Measurements from ENCODE around the gene RAD51B.
"Not testable (repeated sequence)": the region's sequence is repeated elsewhere in the genome, so short reads cannot be mapped to it uniquely, and the experiment has no call there.

Gene RAD51B

GRCh38 chr14:68219407-68219806, 399.8 kb downstream of the RAD51B start:
- no peak for DNase-seq

- DNase-seq, result not testable (repeated sequence)
Measured at GRCh38 chr14:68221046-68221445, 401.5 kb downstream of the RAD51B start.

DNA sequence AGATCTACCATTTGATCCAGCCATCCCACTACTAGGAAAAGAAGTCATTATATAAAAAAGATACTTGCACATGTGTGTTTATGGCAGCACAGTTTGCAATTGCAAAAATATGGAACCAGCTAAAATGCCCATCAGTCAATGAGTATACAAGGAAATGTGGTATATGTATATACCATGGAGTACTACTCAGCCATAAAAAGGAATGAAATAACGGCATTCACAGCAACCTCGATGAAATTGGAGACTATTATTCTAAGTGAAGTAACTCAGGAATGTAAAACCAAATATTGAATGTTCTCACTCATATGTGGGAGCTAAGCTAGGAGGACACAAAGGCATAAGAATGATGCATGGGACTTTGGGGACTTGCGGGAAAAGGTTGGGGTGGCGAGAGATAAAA, 402.6 kb downstream of the RAD51B start:
- DNase-seq, result no peak

DNA sequence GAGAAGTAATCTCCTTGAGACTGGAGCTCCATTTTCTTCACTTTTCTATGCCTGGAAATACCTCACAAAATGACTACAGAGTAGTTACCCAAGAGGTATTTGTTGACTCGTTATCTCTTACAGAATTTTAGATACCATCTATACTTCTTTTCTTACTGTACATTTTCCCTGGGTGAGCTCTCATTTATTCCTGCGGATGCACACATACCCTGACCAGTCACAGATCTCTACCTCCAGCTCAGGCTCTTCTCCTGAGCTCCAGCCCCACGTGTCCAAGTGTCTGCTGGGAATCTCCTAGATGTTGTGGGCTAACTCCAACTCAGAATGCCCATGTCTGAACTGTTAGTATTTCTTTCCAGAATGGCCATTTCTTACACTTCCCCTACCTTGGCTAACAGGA, 403.1 kb downstream of the RAD51B start:
- DNase-seq, result no peak

GRCh38 chr14:68223631-68224030, 404.1 kb downstream of the RAD51B start:
- DNase-seq, result no peak

GRCh38 chr14:68225321-68225720, 405.7 kb downstream of the RAD51B start:
- DNase-seq, result no peak

DNA sequence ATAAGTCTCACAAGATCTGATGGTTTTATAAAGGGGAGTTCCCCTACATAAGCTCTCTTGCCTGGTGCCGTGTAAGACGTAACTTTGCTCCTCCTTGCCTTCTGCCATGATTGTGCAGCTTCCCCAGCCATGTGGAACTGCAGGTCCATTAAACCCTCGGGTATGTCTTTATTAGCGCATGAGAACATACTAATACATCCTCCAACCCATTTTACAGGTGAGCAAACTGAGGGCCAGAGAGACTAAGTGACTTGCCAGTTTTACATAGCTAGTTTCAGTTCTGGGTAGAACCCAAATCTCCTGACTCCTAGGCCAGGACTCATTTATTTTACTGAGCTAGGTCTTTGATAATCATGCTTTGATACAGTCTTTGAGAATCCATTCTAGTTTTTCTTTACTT, 406.9 kb downstream of the RAD51B start:
- DNase-seq, result no peak

- no peak for DNase-seq
Measured at GRCh38 chr14:68228656-68229055, 409.1 kb downstream of the RAD51B start.

DNA sequence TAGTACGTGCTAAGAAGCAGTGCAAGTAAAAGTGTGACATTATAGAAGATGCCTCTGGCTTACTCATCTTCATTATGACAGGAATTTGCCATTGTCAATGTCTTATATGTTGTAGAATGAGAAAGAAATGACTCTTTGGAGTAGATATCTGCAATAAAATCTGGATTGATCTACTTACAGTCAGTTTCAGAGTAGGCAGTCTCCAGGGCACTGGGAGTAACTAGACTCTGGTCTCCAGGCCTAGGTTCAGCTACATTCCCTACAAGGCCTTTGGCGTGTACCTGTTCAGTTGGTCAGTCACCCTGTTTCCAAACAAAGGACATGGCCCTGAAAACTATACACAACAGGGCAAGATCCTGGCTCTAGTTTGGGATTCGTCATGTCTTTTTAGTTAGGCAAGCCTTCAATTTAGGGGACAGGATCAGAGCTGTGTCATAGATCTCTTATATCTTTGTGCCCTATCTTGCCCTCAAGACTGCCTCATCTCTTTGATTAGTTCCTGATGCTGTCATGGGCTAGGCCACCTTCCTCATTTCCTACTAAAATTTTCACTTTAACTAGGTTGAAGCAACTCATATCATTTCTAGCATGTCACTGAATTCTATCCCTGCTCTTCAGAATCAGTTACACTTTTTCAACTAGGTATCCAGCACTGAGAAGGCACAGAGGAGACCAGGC, 410.0 kb downstream of the RAD51B start:
- no peak for DNase-seq

GRCh38 chr14:68230202-68230949, 410.8 kb downstream of the RAD51B start:
- DNase-seq, result no peak

GRCh38 chr14:68230950-68231717, 411.6 kb downstream of the RAD51B start:
- DNase-seq, result no peak

- DNase-seq, result no peak
Measured at GRCh38 chr14:68231898-68232297, 412.3 kb downstream of the RAD51B start.

- no peak for DNase-seq
Measured at GRCh38 chr14:68232300-68233055, 412.9 kb downstream of the RAD51B start.

DNA sequence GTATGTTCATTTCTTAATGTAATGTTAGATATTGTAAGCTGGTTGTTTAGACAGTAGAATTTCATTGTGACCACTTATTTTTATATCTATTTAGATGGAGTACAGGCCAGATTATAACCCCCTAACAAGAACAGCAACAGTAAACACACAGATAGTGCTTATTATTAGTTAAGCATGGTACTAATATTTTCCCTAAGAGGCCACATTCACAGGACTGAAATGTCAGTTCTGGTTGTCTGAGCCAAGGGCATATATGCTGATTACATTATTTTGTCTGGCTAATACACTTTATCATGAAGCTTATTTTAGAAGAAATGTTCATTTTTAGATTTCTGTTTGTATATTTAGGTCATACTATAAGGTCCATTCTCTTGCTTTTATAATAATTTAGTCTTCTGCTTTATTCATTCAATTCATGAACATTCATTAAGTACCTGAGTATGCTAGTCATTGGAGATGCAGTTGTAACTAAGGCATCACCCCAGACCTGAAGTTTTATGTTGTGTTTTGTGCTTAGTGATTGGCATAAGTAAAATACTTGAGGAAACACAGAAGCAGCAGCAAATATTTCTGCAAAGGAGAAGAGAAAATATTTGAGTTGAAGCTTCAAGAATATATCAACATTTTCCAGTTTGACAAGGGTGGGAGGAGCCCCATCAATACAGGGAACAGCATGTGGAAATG, 413.7 kb downstream of the RAD51B start:
- DNase-seq, result no peak

- DNase-seq, result peak; percentile 1 to 44
Measured at GRCh38 chr14:68234101-68234905, 414.7 kb downstream of the RAD51B start.

GRCh38 chr14:68235011-68235410, 415.4 kb downstream of the RAD51B start:
- no peak for DNase-seq

GRCh38 chr14:68236582-68237458, 417.2 kb downstream of the RAD51B start:
- DNase-seq, result no peak

GRCh38 chr14:68238551-68238950, 419.0 kb downstream of the RAD51B start:
- no peak for DNase-seq

GRCh38 chr14:68238976-68239375, 419.4 kb downstream of the RAD51B start:
- no peak for DNase-seq

DNA sequence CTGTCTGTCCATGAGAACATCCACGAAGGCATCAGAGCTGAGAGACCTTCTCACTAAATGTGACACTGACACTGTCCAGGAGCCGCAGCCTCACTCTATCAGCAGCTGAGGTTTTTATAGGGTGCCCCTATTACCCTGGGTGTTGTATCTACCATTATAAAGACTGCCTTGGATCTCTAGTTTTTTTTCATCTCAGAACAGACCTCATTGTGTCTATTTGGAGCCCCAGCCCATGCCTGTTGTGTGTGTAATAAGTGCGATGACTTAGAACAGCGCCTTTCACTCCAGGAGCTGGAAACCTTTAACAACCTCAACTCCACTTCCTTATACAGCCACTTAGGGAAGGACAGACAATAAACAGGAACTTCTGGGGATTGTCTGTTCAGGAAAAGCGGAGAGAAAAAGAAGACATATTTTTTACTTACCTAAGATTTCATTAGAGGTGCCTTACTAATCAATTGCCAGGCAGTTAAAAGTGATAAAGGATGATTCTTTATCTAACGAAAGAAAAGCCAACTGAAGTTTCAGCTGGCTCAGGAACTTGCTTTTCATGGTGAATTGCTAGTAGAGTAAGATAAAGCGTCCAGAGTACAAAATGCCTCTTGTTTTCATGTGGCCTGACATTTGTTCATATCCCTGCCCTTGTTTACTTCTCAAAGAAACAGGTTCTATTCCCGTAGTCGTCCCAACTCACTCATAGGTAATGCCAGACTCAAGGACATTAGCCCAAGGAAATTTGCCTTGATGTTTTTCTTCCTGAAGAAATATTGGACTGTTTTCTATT, 420.6 kb downstream of the RAD51B start:
- no peak for DNase-seq

Measured in NCI-H2081 (cell line).